PC-9 (cell line): ENCODE measurements around the gene COPB1.

Experiments
- EZH2 ChIP-seq: fragments of 200-600 bp; sonication (generic); IDR thresholded peaks from 2 replicates; pipeline ENCODE4 v1.8.0; 2017; ENCODE audit warnings: antibody characterized with exemption, low read depth
- TF ChIP-seq, protein P1 (sequence below): fragments of 200-600 bp; sonication (generic); conservative IDR thresholded peaks from 2 replicates; pipeline ENCODE4 v1.6.1; 2017; ENCODE audit warnings: mixed run types, antibody characterized with exemption, mild to moderate bottlenecking, moderate library complexity

DNA sequence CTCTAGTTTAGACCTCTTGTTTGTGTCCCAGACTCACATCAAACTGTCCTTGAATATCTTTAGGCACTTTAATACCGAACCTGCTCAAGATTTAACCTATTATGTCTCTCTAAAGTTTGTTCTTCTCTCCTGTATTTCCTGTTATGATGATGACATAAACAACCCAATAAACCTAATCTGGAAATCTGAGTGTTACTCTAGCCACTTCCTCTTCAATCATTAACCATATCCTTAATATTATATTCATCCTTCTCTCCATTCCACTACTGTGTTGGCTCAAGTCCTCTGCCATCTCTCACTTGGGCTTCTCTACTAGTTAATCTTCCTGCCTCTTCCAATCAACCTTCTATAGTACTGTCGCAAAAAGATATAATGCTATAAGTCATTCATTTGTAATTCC is 36.0 kb downstream of the COPB1 start:
- TF ChIP-seq, protein P1, sequence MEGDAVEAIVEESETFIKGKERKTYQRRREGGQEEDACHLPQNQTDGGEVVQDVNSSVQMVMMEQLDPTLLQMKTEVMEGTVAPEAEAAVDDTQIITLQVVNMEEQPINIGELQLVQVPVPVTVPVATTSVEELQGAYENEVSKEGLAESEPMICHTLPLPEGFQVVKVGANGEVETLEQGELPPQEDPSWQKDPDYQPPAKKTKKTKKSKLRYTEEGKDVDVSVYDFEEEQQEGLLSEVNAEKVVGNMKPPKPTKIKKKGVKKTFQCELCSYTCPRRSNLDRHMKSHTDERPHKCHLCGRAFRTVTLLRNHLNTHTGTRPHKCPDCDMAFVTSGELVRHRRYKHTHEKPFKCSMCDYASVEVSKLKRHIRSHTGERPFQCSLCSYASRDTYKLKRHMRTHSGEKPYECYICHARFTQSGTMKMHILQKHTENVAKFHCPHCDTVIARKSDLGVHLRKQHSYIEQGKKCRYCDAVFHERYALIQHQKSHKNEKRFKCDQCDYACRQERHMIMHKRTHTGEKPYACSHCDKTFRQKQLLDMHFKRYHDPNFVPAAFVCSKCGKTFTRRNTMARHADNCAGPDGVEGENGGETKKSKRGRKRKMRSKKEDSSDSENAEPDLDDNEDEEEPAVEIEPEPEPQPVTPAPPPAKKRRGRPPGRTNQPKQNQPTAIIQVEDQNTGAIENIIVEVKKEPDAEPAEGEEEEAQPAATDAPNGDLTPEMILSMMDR, result no peak
- no peak for TF ChIP-seq EZH2
